Pancreas (tissue), 10 donors: ENCODE data around the gene PIGM. TPM values are rescaled to one million over a fixed set of nuclear protein-coding genes. Genes with fewer than 3 reads are reported as not detected.

ENCODE experiments used
- ATAC-seq, 4 donors: fragments of 200-7000 bp; cut with Tn5 transposase; one replicate each; pipeline versions ENCODE4 v1.8.0 to v1.9.1; 2020; ENCODE audit warnings: mild to moderate bottlenecking in 4 of 4, moderate library complexity in 4 of 4
- DNase-seq, 6 donors: peaks; one replicate each; pipeline ENCODE4 v3.0.0-alpha.2; 2020
- FAIRE-seq: peaks from 2 replicates; lab custom pipeline; 2012; peaks lifted over from hg19 to GRCh38; lab: Jason Lieb, UNC
- H3K27ac ChIP-seq, 4 donors: fragments of 200-600 bp; sonication (generic); 1 replicate in 3 of 4; 2 replicates in 1 of 4; pipeline versions ENCODE4 v1.5.0 to v1.8.0; 2020
- H3K27me3 ChIP-seq, 4 donors: fragments of 200-600 bp; one replicate each; pipeline ENCODE4 v1.8.0; 2021
- H3K36me3 ChIP-seq, 3 donors: fragments of 200-600 bp; sonication (generic) in 1 of 3; one replicate each; pipeline versions ENCODE4 v1.5.0 to v1.8.0; 2020 to 2021
- H3K4me1 ChIP-seq, 3 donors: fragments of 200-600 bp; one replicate each; pipeline ENCODE4 v1.8.0; 2021
- H3K4me3 ChIP-seq, 4 donors: fragments of 200-600 bp; sonication (generic) in 2 of 4; one replicate each; pipeline versions ENCODE4 v1.5.0 to v1.8.0; 2020 to 2021
- H3K9me3 ChIP-seq, 4 donors: fragments of 200-600 bp; one replicate each; pipeline ENCODE4 v1.8.0; 2021
- WGBS, 2 donors: extraction: QIAGEN DNeasy Blood & Tissue Kit; methylation state at CpG; one replicate each; pipeline ENCODE4 v1.1.7; 2013; 5-methylcytosine and 5-hydroxymethylcytosine counted together
- intact Hi-C, 3 donors: fragments of 100-400 bp; cut with DNase I; formaldehyde crosslinking; loops; one replicate each; pipeline versions ENCODE4 v1.11.1 to v1.14.2; 2022
- polyA plus RNA-seq, 2 donors: library from polyadenylated mRNA; stranded (reverse); fragments of 200-250 nt; gene quantifications; one replicate each; pipeline ENCODE4 v1.2.3, GENCODE V29; 2013
- total RNA-seq, 6 donors: library from RNA; stranded (reverse); fragmentation: NEBNext Ultra II Directional in 4 of 6; extraction: Animal tissue kit (Norgen Biotek cat#: 25700) in 4 of 6; gene quantifications; one replicate each; pipeline versions ENCODE4 v1.2.1 to v1.2.4, GENCODE V29; 2021 to 2023
- TF ChIP-seq, protein P1 (sequence below), 4 donors: fragments of 200-600 bp; sonication (generic) in 3 of 4; IDR thresholded peaks; one replicate each; pipeline versions ENCODE4 v1.5.0 to v1.8.0; 2021; ENCODE audit warnings: antibody characterized with exemption in 4 of 4
- donor health status: healthy with polysubstance abuse.
- donor health status: DM: no; HTN: no; CAD: no; lungs with moderate emphysema.
- donor health status: DM: no; HTN: no; CAD: no.
- donor health status: control.
- donor health status: control.
- donor health status: Bipolar disorder and iron deficiency.
- donor health status: DM: yes; HTN: yes; CAD: no.
- donor health status: DM: no; HTN: no; CAD: no.
- donor health status: DM: no; HTN: no; CAD: no.
- donor health status: DM: yes; HTN: yes; CAD: no.

The PIGM gene
- total and polyA plus RNA-seq, 8 donors = 2.7 to 7.6 (median 4.6) TPM

DNA sequence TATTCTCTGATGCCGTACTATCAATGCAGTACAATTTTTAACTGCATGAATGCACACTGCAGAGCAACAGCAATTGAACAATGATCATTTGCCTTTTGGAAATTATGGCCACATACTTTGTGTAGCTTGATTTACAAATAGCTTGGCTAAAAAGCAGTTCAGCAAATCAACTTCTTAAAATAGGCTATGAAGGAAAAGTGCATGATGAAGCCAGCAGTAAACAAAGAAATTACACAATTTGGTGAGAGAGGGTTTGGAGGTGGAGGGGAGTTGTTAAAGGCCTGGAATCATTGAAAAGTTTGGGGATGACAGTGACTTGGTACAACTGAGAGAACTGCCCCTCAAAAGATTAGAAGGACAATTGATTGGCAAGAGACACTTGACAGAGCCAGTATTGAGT lies 6.5 kb downstream of the PIGM start:
- Histone ChIP-seq H3K27ac (no peak overlapping the region), H3K9me3 (no peaks in the 10 kb centered on the region), H3K27me3 (no peaks in the 10 kb centered on the region), H3K36me3 (no peaks in the 10 kb centered on the region), H3K4me1 (peaks cover 3 to 12% (median 8%) of the 10 kb centered on the region in 3 donors), H3K4me3 (no peak overlapping the region)
- 89 to 95% methylated on average over 1 of the region's 1 CpG for WGBS, 2 donors
- intact Hi-C loops = no loop called here
- no peak for FAIRE-seq
- no peak for ATAC-seq
- TF ChIP-seq, protein P1, sequence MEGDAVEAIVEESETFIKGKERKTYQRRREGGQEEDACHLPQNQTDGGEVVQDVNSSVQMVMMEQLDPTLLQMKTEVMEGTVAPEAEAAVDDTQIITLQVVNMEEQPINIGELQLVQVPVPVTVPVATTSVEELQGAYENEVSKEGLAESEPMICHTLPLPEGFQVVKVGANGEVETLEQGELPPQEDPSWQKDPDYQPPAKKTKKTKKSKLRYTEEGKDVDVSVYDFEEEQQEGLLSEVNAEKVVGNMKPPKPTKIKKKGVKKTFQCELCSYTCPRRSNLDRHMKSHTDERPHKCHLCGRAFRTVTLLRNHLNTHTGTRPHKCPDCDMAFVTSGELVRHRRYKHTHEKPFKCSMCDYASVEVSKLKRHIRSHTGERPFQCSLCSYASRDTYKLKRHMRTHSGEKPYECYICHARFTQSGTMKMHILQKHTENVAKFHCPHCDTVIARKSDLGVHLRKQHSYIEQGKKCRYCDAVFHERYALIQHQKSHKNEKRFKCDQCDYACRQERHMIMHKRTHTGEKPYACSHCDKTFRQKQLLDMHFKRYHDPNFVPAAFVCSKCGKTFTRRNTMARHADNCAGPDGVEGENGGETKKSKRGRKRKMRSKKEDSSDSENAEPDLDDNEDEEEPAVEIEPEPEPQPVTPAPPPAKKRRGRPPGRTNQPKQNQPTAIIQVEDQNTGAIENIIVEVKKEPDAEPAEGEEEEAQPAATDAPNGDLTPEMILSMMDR (IDR thresholded peaks at IDR 0.05) = no peak
- DNase-seq = no peak

DNA sequence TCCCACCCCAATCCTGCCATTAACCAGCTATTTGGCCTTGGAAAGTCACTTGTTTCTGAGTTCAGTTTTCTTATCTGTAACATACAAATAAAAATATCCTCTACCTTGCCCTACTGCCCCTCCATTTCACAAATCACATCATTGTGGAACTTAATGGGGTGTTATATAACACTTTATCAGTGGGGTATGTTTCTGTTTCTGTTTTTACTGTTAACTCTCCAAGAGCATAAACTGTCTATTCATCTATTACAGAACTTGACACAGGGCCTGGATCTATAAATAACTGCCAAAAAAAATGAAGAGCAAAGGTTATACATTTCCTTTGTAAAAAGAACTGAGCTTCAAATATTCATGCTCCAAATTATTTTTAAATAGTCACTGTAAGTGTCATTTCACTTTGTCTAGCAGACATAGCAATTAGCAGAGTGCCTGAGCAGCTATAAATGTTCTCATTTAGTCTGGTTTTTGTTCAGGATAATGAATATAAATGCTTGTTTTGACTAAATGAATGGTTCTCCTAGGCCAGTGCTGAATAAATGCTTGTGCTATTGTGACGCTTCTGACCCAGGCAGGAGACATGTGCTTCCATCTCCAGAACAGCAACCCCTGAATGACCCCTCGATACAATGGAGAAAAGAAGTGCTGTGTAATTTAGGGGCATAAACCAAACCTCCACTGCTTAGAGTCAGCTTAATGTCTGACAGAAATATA lies 7.4 kb downstream of the PIGM start:
- DNase-seq = no peak
- WGBS, 2 donors = 73 to 89% methylated on average over 2 of the region's 2 CpGs
- no peak overlapping the region for H3K4me3 ChIP-seq
- peaks cover 2 to 3% (median 3%) of the 10 kb centered on the region in 3 donors for H3K4me1 ChIP-seq
- no peak for ATAC-seq
- no peak overlapping the region for H3K27ac ChIP-seq
- no peak for FAIRE-seq
- intact Hi-C loops = no loop called here
- H3K9me3 ChIP-seq = no peaks in the 10 kb centered on the region
- H3K27me3 ChIP-seq = no peaks in the 10 kb centered on the region
- no peaks in the 10 kb centered on the region for H3K36me3 ChIP-seq
- TF ChIP-seq, protein P1 (IDR thresholded peaks at IDR 0.05) = no peak

DNA sequence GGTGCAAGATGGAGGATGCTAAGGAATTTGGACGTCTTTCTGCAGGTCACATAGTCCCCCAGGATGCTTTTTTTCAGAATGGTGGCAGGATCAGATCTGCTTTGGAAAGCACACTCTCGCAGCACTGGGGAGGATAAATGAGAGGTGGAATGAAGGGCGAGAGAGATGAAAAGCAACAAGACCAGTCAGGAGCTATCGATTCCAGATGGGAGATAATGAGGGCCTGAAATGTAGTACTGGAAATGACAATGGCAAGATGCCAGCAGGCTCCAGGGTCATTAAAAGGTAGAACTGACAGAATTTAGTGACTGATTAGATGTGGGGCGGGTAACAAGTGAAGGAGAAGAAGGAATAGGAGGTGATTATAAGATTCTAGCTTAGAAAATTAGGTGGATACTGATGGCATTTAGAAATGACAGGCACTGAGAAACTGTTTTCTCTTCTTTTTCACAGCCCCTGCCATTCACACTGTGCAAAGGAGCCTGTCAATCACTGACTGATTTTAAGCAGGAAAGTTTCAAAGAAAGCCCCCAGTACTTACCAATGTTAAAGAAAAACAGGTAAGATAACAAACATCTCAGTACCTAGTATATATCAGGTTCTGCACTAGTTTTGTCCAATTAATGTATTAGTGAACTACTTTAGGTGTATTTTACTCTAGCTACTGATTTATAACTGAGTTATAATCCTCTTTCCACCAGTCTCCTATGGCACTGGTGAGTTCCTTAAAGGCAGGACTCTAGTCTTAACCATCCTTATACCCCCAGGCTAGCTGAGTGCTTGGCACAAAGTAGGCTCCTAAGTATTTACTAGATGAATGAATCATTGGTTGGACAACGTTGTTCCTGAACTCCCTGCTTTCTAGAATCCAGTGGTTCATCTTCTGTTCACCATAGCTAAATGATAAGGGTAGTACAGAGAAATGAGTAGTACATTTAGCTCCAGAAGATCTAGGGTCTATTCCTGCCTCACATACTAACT lies 9.2 kb downstream of the PIGM start:
- intact Hi-C loops = no loop called here
- no peak for DNase-seq
- 23 to 30% methylated on average over 6 of the region's 6 CpGs for WGBS, 2 donors
- TF ChIP-seq, protein P1 (IDR thresholded peaks at IDR 0.05) = no peak
- no peak for ATAC-seq
- FAIRE-seq = no peak
- H3K4me3 ChIP-seq = no peak overlapping the region
- no peaks in the 10 kb centered on the region for H3K9me3 ChIP-seq
- no peaks in the 10 kb centered on the region for H3K36me3 ChIP-seq
- no peaks in the 10 kb centered on the region for H3K27me3 ChIP-seq
- no peaks in the 10 kb centered on the region for H3K4me1 ChIP-seq
- no peak overlapping the region for H3K27ac ChIP-seq

DNA sequence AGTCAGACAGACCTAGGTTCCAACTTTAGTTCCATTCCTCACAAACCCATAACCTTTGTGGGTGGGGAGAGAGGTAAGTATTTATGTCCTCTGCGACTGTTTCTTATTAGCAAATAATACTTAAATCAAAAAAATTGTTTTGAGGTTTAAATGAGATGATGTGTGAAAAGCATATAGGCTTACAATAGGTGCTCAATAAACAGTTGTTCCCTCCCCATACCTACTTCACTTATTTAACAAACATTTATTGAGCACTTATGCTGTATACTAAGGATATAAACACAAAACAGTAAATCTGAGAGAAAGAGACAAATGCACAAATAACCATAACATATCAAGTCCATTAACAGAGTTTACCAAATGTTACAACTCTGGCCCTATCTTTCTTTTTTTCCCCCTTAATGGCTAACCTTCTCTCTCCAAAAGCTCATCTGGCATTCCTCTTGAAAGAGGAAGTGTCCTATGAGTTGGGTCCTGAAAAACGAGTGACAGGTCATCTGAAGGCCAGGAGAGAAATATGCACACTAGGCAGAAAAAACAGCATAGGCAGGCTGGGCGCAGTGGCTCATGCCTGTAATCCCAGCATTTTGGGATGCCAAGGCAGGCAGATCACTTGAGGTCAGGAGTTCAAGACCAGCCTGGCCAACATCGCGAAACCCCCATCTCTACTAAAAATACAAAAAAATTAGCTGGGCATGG lies 10.3 kb downstream of the PIGM start:
- intact Hi-C loops = no loop called here
- ATAC-seq (no peak), FAIRE-seq (no peak), DNase-seq (no peak)
- H3K27me3 ChIP-seq = no peaks in the 10 kb centered on the region
- TF ChIP-seq, protein P1 (IDR thresholded peaks at IDR 0.05) = no peak
- no peak overlapping the region for H3K27ac ChIP-seq
- no peaks in the 10 kb centered on the region for H3K4me1 ChIP-seq
- WGBS, 2 donors = 71 to 84% methylated on average over 5 of the region's 5 CpGs
- no peak overlapping the region for H3K4me3 ChIP-seq
- no peaks in the 10 kb centered on the region for H3K9me3 ChIP-seq
- H3K36me3 ChIP-seq = no peaks in the 10 kb centered on the region
